TTC549 (cell line): ENCODE measurements around the gene MRTFA.

Source experiments
- FAIRE-seq: peaks from 2 replicates; lab custom pipeline; 2012; peaks lifted over from hg19 to GRCh38; lab: Jason Lieb, UNC

MRTFA gene

DNA sequence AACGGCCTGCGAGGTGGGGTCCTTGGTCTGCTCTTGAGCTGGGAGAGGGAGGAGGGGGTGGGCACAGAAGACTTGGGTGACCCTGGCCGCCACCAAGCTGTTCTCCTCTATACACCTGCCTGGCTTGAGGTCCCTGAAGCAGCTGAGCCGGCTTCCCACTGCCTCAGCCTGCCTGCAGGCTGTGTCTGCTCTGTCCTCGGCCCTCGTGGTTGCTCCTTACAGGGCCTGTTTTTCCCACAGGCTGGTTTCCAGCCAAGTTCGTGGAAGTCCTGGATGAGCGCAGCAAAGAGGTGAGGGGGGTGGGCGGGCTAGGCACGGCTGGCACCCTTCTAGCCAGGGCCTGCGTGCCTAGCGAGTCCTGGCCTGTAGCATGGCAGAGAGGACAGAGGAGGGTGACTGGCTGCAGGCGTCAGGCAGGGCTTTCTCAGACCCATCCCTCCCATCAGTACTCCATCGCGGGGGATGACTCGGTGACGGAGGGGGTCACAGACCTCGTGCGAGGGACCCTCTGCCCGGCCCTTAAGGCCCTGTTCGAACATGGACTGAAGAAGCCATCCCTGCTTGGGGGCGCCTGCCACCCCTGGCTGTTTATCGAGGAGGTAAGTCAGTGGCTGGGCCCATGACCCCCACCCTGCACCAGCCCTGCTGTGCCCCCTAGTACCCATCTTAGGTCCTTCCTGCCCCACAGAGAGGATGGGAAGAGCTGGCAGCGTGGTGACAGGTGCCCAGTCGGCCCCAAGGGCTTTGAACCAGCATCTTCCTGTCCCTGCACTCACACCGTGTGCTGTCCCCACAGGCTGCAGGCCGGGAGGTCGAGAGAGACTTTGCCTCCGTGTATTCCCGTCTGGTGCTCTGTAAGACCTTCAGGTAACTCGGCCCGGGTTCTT lies 228.4 kb downstream of the MRTFA start:
- no peak for FAIRE-seq

DNA sequence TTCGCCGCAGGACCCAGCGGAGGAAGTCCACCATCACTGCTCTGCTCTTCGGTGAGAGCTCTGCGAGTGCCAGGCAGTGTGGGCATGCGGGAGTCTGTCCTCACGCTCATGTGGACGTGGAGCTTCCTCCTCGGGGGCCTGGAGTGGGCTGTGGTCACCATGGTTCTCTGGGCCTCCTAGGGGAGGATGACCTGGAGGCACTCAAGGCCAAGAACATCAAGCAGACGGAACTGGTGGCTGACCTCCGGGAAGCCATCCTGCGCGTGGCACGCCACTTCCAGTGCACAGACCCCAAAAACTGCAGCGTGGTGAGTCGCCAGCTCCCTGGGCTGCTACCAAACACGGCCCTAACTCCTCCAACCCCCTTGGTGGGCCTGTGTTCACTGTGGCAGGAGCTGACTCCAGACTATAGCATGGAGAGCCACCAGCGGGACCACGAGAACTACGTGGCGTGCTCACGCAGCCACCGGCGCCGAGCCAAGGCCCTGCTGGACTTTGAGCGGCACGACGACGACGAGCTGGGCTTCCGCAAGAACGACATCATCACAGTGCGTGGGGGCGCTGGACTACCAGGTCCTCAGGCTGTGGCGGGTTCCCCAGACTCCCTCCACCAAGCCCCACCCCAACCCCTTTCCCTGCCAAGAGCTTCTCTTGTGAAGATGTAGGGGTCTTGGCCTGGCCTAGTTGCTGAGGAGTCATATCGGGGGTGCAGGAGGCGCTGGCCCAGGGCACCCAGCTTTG lies 229.3 kb downstream of the MRTFA start:
- FAIRE-seq, result no peak

- no peak for FAIRE-seq
These were observed 230.2 kb downstream of the MRTFA start for GRCh38 chr22:40406063-40406890.

- no peak for FAIRE-seq
These were observed 231.1 kb downstream of the MRTFA start for GRCh38 chr22:40405178-40406062.

- FAIRE-seq, result no peak
These were observed 232.0 kb downstream of the MRTFA start for GRCh38 chr22:40404251-40405177.

DNA sequence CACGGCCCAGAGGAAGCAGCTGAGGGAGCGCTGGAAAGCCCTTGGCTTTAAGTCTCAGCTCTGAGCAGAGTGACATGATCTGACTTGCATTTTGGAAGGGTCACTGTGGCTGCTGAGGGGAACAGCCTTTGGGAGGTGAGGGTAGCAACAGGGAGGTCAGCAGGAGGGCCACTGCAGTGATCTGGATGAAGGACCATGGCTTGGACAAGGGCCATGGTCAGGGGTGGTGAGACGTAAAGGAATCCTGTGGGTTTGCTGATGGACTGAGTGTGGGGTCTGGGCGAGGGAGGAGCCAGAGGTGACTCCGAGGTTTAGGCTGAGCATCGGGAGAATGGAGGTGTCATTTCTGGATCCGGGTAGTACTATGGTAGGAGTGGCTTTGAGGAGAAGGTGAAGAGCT lies 232.9 kb downstream of the MRTFA start:
- FAIRE-seq, result no peak

GRCh38 chr22:40403141-40403540 lies 233.4 kb downstream of the MRTFA start:
- FAIRE-seq, result no peak

DNA sequence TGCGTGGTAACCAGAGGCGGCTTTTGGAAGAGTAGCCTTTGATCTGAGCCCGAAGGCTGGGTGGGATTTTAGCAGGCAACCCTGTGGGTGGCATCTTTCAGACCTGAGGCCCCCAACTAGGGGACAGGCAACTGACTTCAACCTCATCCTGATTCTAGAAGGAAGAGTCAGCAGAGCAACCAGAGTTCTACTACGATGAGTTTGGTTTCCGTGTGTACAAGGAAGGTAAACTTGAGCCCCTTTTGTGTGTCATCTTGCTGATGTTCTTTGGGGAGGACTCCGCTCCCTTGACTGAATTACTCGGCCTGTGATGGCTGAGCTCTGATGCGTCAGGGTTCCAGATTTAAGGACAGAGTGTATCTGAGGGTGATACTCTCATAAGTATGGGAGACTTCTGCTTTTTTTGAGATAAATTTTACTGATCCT lies 234.5 kb downstream of the MRTFA start:
- no peak for FAIRE-seq

DNA sequence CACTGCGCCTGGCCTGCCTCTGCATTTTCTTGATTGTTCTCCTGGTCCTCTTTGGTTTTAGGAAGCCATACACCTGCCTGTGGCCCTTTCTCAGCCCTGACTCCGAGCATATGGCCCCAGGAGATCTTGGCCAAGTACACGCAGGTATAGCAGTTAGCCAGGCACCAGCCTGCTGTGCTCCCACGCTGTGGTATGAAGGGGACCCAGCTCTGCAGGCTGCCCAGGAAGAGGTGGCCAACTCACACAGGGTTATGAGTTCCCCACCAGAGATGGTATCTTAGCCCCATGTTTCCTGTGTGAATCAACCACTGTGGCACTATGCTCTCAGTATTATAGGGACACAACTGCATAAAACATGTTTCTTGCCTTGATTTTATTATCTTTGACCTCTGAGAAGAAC lies 235.0 kb downstream of the MRTFA start:
- FAIRE-seq, result no peak

DNA sequence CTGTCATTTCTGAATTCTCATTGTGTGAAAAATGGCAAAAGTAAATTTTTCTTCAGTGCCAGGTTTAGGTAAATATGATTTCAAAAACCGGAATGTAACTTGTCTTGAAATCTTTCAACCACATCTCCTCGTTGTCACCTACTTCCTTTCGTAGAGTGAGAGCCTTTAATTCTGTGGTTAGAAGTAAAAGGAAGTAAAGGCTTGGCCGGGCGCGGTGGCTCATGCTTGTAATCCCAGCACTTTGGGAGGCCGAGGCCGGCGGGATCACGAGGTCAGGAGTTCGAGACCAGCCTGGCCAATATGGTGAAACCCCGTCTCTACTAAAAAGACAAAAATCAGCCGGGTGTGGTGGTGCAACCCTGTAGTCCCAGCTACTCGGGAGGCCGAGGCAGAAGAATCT lies 236.4 kb downstream of the MRTFA start:
- no peak for FAIRE-seq

DNA sequence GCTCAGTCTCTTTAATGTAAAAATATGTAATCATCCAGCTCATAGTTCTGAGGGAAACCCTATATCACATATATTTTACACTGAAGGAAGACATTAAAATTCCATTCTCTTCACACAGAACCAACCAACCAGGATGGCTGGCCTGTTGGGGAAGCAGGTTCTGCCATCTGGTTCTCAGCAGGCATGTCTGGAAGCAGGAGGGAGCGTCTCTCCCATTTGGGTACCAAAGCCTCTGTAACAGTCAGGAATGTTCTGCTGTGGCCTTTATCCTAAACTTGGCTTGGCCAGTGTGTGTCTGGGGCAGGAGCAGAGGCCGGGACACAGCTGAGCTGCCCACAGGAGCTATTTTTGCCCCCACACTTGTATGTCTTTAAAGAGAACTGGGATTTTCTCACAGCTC lies 236.9 kb downstream of the MRTFA start:
- FAIRE-seq, result no peak

DNA sequence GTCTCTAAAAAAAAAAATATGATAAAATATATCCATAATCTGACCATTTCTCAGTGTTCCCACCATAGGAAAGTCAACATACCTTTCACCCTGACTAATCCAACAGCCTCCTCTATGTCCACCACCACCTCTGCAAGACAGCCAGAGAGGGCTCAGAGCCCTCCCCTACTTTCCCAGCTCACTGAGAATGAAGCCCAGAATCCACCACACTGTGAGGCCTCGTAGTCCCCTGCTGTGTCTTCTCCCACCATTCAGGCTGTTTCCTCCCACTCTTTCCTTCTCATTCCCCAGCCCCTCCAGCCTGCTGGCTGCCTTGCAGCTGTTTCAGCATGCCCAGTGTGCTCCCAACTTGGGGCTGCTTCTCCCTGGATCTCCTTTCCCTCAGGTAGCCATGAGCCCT lies 239.1 kb downstream of the MRTFA start:
- no peak for FAIRE-seq

DNA sequence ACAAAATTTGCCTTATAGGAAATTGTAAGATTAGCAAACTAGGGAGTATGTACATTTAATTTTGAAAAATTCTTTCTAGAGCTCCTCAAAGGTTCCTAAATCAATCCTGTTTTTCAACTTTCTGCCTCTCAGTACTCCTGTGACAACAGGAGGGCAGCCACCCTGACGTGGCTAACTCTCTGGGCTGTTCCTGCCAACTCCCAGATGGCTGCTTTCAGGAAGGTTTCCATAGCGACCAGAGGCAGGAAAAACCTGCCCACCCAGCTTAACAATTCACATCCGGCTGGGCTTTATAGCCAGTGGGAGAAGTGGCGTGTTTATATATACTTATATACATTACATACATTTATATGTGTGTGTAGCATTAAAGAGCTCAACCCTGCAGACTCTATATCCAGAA lies 239.6 kb downstream of the MRTFA start:
- no peak for FAIRE-seq

DNA sequence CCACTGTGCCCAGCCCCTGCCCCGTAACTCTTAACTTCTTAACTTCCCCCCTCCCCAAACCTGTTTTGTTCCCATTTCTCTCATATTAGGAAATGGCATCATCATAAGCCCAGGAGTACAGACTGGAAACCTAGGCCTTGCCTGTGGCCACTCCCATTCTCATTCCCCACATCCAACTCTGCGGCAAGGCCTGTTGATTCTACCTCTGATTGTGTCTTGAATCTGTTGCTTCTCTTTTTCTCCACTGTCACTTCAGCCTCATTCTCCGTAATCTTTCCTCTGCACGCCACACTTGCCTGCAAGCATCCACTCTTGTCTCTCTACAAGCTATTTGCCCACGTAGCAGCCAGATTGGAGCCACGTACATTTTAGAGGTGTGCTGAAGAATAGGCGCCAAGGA lies 240.9 kb downstream of the MRTFA start:
- no peak for FAIRE-seq

GRCh38 chr22:40394607-40395006 lies 241.9 kb downstream of the MRTFA start:
- FAIRE-seq, result no peak

DNA sequence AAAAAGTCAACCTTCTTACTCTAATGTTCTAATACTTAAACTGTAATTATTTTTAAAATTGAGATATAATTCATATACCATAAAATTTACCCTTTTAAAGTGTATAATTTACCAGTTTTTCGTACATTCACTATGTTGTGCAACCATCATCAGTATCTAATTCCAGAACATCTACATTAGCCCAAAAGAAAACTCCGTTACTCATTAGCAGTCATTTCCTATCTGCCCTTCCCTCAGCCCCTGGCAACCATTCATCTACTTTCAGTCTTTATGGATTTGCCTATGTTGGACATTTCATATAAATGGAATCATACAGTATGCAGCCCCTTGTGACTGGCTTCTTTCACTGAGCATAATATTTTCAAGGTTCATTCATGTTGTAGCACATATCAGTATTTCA lies 243.9 kb downstream of the MRTFA start:
- no peak for FAIRE-seq

DNA sequence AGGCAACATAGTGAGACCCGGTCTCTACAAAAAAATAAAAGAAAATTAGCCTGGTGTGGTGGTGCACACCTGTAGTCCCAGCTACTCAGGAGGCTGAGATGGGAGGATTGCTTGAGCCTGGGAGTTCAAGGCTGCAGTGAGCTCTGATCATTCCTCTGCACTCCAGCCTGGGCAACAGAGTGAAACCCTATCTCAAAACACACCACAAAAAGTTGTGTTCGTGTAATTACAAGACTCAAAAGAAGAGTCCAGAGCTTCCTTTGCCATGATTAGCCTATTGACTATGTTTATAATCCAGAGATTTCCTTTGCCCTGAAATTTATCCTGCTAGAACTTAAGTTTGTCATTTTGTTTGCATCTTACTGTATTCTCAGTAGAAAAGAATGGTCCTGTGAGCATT lies 245.1 kb downstream of the MRTFA start:
- no peak for FAIRE-seq

GRCh38 chr22:40388231-40388630 lies 248.3 kb downstream of the MRTFA start:
- no peak for FAIRE-seq

- FAIRE-seq, result no peak
These were observed 248.8 kb downstream of the MRTFA start for GRCh38 chr22:40387746-40388145.

- FAIRE-seq, result no peak
These were observed 251.3 kb downstream of the MRTFA start for GRCh38 chr22:40385036-40385782.
